ENCODE measurements around the gene DLEC1.

DNA sequence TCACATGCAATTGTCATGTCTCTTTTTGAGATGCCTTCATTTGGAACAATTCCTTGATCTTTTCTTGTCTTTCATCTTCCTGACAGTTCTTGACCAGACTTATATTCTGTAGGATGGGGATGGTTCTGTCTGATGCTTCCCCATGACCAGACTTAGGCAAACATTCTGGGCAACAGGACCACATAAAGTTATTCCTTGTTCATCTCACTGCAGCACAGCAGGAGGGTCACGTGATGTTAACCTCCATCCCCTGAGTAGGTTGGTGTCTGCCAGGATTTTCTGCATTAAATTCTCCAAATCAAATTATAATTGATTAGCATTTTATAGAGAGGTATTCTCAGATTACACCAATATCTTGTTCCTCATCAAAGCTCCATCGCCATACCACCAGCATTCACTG, 7.8 kb downstream of the DLEC1 start:
- TF ChIP-seq, protein P1, sequence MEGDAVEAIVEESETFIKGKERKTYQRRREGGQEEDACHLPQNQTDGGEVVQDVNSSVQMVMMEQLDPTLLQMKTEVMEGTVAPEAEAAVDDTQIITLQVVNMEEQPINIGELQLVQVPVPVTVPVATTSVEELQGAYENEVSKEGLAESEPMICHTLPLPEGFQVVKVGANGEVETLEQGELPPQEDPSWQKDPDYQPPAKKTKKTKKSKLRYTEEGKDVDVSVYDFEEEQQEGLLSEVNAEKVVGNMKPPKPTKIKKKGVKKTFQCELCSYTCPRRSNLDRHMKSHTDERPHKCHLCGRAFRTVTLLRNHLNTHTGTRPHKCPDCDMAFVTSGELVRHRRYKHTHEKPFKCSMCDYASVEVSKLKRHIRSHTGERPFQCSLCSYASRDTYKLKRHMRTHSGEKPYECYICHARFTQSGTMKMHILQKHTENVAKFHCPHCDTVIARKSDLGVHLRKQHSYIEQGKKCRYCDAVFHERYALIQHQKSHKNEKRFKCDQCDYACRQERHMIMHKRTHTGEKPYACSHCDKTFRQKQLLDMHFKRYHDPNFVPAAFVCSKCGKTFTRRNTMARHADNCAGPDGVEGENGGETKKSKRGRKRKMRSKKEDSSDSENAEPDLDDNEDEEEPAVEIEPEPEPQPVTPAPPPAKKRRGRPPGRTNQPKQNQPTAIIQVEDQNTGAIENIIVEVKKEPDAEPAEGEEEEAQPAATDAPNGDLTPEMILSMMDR (IDR thresholded peaks at IDR 0.05) = no peak
- no peak for TF ChIP-seq POLR2A (IDR thresholded peaks at IDR 0.05)

All from tibial nerve (tissue), 3 donors.